ENCODE results near the gene ACSF3. TPM values are rescaled to one million over a fixed set of nuclear protein-coding genes. Genes with fewer than 3 reads are reported as not detected.

ACSF3 gene
- total and polyA plus RNA-seq, 2 of the 4 experiments (the other 2 are of a cell fraction) = 9.5 to 14.2 TPM

DNA sequence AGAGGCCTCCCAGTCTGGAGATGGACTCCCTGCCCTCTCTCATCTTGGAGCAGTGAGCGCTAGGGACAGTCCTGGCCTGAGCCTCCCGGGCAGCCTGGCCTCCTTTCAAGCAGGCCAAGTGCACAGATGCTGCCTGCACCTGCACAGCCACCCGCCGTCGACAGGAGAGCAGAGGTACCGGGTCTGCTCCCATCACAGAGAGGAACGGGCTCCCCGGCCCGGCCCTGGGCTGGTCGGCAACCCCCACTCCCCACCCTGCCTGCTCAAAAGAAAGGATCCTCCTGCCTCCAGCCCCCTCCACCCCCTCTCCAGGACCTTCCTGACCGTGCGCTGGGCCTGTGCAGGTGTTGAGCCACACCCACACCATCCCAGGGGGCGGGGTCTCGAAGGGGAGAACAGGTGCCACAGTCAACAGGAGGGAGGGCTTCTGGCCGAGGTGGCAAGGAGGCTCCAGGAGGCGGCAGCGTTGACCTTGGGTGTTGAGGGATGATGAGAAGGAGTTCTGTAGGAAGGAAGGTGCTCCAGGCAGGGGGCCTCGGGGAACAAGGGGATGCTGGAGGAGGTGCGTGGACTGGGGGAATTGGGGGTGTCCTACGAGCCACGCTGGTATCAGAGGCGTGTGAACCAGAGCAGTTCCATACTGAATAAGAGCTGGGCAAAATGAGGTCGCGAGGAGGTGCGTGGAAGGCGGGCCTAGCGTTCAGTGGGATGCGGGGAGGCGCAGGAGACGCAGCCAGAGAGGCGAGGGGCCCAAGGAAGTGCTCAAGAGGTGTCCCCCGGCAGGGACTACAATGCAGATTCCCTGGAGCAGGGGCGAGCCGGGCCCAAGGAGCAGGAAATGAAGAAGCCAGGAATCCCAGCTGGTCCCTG lies 76.9 kb downstream of the ACSF3 start:
- H3K9ac ChIP-seq (ENCODE audit: low read depth, low read length) = no peak overlapping the region
- CTCF ChIA-PET = no interaction called here

More for the DNA sequence above, 76.9 kb downstream of the ACSF3 start:
- Histone ChIP-seq H2BK120ac (ENCODE audit: low read depth, low read length) (no peak overlapping the region), H3K9me1 (ENCODE audit: insufficient read depth, low read length) (no peaks in the 10 kb centered on the region), H2BK5ac (ENCODE audit: low read depth, low read length, poor library complexity, severe bottlenecking) (no peak overlapping the region), H2BK15ac (ENCODE audit: low read depth, low read length) (no peak overlapping the region), H3K4ac (ENCODE audit: low read depth, low read length) (no peak overlapping the region), H3K27ac (ENCODE audit: insufficient read depth, low read length) (no peak overlapping the region), H3K27me3 (ENCODE audit: control insufficient read depth, insufficient read depth, low read length) (peaks cover 45% of the 10 kb centered on the region), H3K18ac (ENCODE audit: low read depth, low read length) (no peak overlapping the region), H4K20me1 (ENCODE audit: insufficient read depth, low read length) (no peaks in the 10 kb centered on the region; the same call in 1 of the 2 replicates), H2BK20ac (ENCODE audit: low read depth, low read length) (no peak overlapping the region), H4K8ac (ENCODE audit: low read depth in 2 of 2, low read length in 2 of 2) (no peak overlapping the region), H4K5ac (ENCODE audit: low read depth, low read length) (no peak overlapping the region), H3K36me3 (ENCODE audit: control insufficient read depth, insufficient read depth, low read length) (no peaks in the 10 kb centered on the region), H3K56ac (ENCODE audit: extremely low read depth, insufficient read depth, low read length) (no peak overlapping the region), H2AK9ac (replicated peaks; ENCODE audit: low read depth, low read length, poor library complexity) (peak overlapping the region; percentile 9), H3K23ac (ENCODE audit: low read depth, low read length) (peak overlapping the region; percentile 24; the same call in 1 of the 2 replicates), H3K4me2 (ENCODE audit: low read depth, low read length) (peak overlapping the region; percentile 82), H3K9me3 (ENCODE audit: control insufficient read depth, insufficient read depth, low read length) (no peaks in the 10 kb centered on the region), H3K14ac (replicated peaks; ENCODE audit: low read depth, low read length) (no peak overlapping the region), H2AK5ac (ENCODE audit: low read depth, low read length) (no peak overlapping the region), H4K91ac (ENCODE audit: insufficient read depth, low read depth, low read length) (no peak overlapping the region), H3K79me1 (ENCODE audit: low read depth in 1 of 2, low read length in 2 of 2) (no peaks in the 10 kb centered on the region), H3K4me1 (ENCODE audit: control insufficient read depth, insufficient read depth, low read length) (peaks cover 5% of the 10 kb centered on the region; the same call in 1 of the 2 replicates), H2AFZ (replicated peaks; ENCODE audit: low read length, poor library complexity) (peak overlapping the region; percentile 88), H3K4me3 (ENCODE audit: insufficient read depth, low read depth, low read length) (peak overlapping the region; percentile 29; the same call in 1 of the 2 replicates)
- in situ Hi-C loops (cut with MboI; ENCODE audit: low sequenced_read_pairs) (no loop called here), dilution Hi-C loops (cut with HindIII; ENCODE audit: low sequenced_read_pairs, unreplicated experiment) (no loop called here), intact Hi-C loops (cut with micrococcal nuclease) (no loop called here)
- ATAC-seq (ENCODE audit: low read depth) (no peak; the same call in 1 of the 2 replicates), DNase-seq (no peak)
- no TSS peak for BruUV-seq (replicated peaks)
- POLR2A ChIA-PET (ENCODE audit: unreplicated experiment) = no interaction called here
- TF ChIP-seq CHD1 (IDR thresholded peaks at IDR 0.05; ENCODE audit: low read depth, low read length) = no peak
- TF ChIP-seq RCOR1 (IDR thresholded peaks at IDR 0.05; ENCODE audit: insufficient replicate concordance, low read length) = no peak
- no peak for TF ChIP-seq POLR2A (IDR thresholded peaks at IDR 0.05; ENCODE audit: low read depth, low read length)
- TF ChIP-seq MAFK (IDR thresholded peaks at IDR 0.05; ENCODE audit: low read depth, low read length) = no peak
- TF ChIP-seq, protein P1, sequence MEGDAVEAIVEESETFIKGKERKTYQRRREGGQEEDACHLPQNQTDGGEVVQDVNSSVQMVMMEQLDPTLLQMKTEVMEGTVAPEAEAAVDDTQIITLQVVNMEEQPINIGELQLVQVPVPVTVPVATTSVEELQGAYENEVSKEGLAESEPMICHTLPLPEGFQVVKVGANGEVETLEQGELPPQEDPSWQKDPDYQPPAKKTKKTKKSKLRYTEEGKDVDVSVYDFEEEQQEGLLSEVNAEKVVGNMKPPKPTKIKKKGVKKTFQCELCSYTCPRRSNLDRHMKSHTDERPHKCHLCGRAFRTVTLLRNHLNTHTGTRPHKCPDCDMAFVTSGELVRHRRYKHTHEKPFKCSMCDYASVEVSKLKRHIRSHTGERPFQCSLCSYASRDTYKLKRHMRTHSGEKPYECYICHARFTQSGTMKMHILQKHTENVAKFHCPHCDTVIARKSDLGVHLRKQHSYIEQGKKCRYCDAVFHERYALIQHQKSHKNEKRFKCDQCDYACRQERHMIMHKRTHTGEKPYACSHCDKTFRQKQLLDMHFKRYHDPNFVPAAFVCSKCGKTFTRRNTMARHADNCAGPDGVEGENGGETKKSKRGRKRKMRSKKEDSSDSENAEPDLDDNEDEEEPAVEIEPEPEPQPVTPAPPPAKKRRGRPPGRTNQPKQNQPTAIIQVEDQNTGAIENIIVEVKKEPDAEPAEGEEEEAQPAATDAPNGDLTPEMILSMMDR (conservative IDR thresholded peaks at IDR 0.05; ENCODE audit: low read depth, low read length) = no peak
- TF ChIP-seq, protein P2, sequence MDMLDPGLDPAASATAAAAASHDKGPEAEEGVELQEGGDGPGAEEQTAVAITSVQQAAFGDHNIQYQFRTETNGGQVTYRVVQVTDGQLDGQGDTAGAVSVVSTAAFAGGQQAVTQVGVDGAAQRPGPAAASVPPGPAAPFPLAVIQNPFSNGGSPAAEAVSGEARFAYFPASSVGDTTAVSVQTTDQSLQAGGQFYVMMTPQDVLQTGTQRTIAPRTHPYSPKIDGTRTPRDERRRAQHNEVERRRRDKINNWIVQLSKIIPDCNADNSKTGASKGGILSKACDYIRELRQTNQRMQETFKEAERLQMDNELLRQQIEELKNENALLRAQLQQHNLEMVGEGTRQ (IDR thresholded peaks at IDR 0.05; ENCODE audit: low read depth, low read length) = no peak
- TF ChIP-seq CEBPB (IDR thresholded peaks at IDR 0.05; ENCODE audit: low read depth, low read length) = no peak
- TF ChIP-seq RFX5 (IDR thresholded peaks at IDR 0.05; ENCODE audit: low read depth, low read length) = no peak
- no peak for TF ChIP-seq MXI1 (IDR thresholded peaks at IDR 0.05; ENCODE audit: borderline replicate concordance, low read depth, low read length)
- TF ChIP-seq NFE2L2 (IDR thresholded peaks at IDR 0.05; ENCODE audit: low read depth, low read length) = no peak
- no peak for TF ChIP-seq RAD21 (IDR thresholded peaks at IDR 0.05; ENCODE audit: low read length)
- TF ChIP-seq BHLHE40 (IDR thresholded peaks at IDR 0.05; ENCODE audit: low read depth, low read length) = no peak
- TF ChIP-seq, protein P3, sequence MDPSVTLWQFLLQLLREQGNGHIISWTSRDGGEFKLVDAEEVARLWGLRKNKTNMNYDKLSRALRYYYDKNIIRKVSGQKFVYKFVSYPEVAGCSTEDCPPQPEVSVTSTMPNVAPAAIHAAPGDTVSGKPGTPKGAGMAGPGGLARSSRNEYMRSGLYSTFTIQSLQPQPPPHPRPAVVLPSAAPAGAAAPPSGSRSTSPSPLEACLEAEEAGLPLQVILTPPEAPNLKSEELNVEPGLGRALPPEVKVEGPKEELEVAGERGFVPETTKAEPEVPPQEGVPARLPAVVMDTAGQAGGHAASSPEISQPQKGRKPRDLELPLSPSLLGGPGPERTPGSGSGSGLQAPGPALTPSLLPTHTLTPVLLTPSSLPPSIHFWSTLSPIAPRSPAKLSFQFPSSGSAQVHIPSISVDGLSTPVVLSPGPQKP (IDR thresholded peaks at IDR 0.05; ENCODE audit: borderline replicate concordance, low read depth, low read length) = no peak
- TF ChIP-seq MAZ (IDR thresholded peaks at IDR 0.05; ENCODE audit: borderline replicate concordance, low read depth, low read length) = no peak
- WGBS, 2 experiments (ENCODE audit: extremely low coverage in 2 of 2, insufficient read length in 1 of 2) = 8% methylated on average over 15 of the region's 34 CpGs; no CpG with 5 or more reads in 1 of the 2 experiments
